Body of pancreas (tissue), 4 donors: Measurements from ENCODE around the gene CMSS1.

Source experiments
- CTCF ChIP-seq, 7 experiments: fragments of 450-650 bp in 4 of 7; fragments of 200-600 bp in 3 of 7; sonication (generic) in 3 of 7; IDR thresholded peaks; one replicate each; pipeline ENCODE4 v1.5.1; 2016 to 2019; ENCODE audit warnings: antibody characterized with exemption in 7 of 7
- POLR2A ChIP-seq, 3 donors: fragments of 450-650 bp; IDR thresholded peaks; one replicate each; pipeline ENCODE4 v1.6.1; 2016; ENCODE audit warnings: antibody characterized with exemption in 3 of 3, mild to moderate bottlenecking in 2 of 3

- no peak for TF ChIP-seq POLR2A (IDR thresholded peaks at IDR 0.05)
- no peak for TF ChIP-seq CTCF (IDR thresholded peaks at IDR 0.05)
Observed at GRCh38 chr3:100131241-100131640, 313.6 kb downstream of the CMSS1 start.
